Glutamatergic neuron (in vitro differentiated cells): ENCODE data around the gene RDM1. TPM values are rescaled to one million over a fixed set of nuclear protein-coding genes. Genes with fewer than 3 reads are reported as not detected.

Source experiments
- DNase-seq: peaks from one replicate; pipeline ENCODE4 v3.0.0; 2022
- H3K27ac Mint-ChIP-seq: one replicate; pipeline ENCODE4 v1.8.0; 2020; ENCODE audit warnings: mild to moderate bottlenecking, mixed read lengths, inconsistent platforms; ENCODE audit not compliant: unreplicated experiment
- H3K27me3 Mint-ChIP-seq: one replicate; pipeline ENCODE4 v1.8.0; 2020; ENCODE audit warnings: mild to moderate bottlenecking, moderate library complexity, mixed read lengths, inconsistent platforms; ENCODE audit not compliant: unreplicated experiment
- H3K36me3 Mint-ChIP-seq: one replicate; pipeline ENCODE4 v1.8.0; 2020; ENCODE audit warnings: mild to moderate bottlenecking, mixed read lengths, inconsistent platforms; ENCODE audit not compliant: unreplicated experiment
- H3K4me1 Mint-ChIP-seq: one replicate; pipeline ENCODE4 v1.8.0; 2020; ENCODE audit warnings: mild to moderate bottlenecking, low read depth, mixed read lengths, inconsistent platforms; ENCODE audit not compliant: unreplicated experiment
- H3K4me3 Mint-ChIP-seq: one replicate; pipeline ENCODE4 v1.8.0; 2020; ENCODE audit warnings: mild to moderate bottlenecking, mixed read lengths, inconsistent platforms; ENCODE audit not compliant: unreplicated experiment
- H3K9me3 Mint-ChIP-seq: one replicate; pipeline ENCODE4 v1.8.0; 2020; ENCODE audit warnings: mild to moderate bottlenecking, moderate library complexity, mixed read lengths, inconsistent platforms; ENCODE audit not compliant: unreplicated experiment
- total RNA-seq: library from RNA; stranded (reverse); fragmentation: NEBNext Ultra II Directional; extraction: Animal tissue kit (Norgen Biotek cat#: 25700); gene quantifications from one replicate; pipeline ENCODE4 v1.2.1, GENCODE V29; 2021; ENCODE audit not compliant: unreplicated experiment
- TF ChIP-seq, protein P1 (sequence below): fragments of 200-600 bp; sonication (generic); IDR thresholded peaks from one replicate; pipeline ENCODE4 v1.5.0; 2021; ENCODE audit not compliant: partially characterized antibody, unreplicated experiment

RDM1 gene
- total RNA-seq, 1 donor from 2014 or later: not detected

DNA sequence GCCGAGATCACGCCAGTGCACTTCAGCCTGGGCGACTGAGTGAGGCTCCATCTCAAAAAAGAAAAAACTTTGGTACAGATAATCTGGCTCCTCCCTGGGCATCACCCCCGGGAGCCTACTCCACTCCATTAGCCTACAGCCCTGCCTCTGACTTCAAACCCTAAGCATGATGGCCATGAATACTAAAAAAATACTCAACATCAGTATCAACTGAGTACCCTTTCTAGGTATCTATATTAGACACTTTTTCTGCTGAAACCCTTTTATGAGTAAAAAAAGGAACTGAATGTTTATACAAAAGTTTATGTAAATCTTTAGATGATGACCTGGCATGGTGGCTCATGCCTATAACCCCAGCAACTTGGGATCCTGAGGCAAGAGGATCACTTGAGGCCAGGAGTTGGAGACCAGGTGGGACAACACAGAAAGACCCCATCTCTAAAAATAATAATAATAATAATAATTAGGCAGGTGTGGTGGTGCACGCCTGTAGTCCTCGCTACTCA is 6.9 kb downstream of the RDM1 start:
- H3K27me3 Mint-ChIP-seq: no peaks in the 10 kb centered on the region
- no peak overlapping the region for H3K27ac Mint-ChIP-seq
- no peaks in the 10 kb centered on the region for H3K4me1 Mint-ChIP-seq
- H3K4me3 Mint-ChIP-seq: no peak overlapping the region
- H3K36me3 Mint-ChIP-seq: no peaks in the 10 kb centered on the region
- DNase-seq: no peak
- TF ChIP-seq, protein P1, sequence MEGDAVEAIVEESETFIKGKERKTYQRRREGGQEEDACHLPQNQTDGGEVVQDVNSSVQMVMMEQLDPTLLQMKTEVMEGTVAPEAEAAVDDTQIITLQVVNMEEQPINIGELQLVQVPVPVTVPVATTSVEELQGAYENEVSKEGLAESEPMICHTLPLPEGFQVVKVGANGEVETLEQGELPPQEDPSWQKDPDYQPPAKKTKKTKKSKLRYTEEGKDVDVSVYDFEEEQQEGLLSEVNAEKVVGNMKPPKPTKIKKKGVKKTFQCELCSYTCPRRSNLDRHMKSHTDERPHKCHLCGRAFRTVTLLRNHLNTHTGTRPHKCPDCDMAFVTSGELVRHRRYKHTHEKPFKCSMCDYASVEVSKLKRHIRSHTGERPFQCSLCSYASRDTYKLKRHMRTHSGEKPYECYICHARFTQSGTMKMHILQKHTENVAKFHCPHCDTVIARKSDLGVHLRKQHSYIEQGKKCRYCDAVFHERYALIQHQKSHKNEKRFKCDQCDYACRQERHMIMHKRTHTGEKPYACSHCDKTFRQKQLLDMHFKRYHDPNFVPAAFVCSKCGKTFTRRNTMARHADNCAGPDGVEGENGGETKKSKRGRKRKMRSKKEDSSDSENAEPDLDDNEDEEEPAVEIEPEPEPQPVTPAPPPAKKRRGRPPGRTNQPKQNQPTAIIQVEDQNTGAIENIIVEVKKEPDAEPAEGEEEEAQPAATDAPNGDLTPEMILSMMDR: no peak
- H3K9me3 Mint-ChIP-seq: no peaks in the 10 kb centered on the region

DNA sequence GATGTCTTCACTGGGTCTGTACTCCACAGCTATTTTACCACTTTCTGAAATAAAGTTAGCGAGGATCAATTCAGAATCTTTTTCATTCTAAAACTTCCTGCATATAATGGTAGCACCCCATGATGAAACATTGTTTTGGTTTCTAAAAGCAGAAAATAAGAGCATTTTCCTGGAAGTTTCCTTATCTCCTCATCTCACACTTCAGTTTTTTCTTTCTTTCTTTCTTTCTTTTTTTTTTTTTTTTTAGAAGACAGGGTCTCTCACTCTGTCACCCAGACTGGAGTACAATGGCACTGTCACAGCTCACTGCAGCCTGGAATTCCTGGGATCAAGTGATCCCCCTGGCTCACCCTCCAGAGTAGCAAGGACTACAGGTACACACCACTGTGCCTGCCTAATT is 10.3 kb downstream of the RDM1 start:
- no peak overlapping the region for H3K27ac Mint-ChIP-seq
- no peak for DNase-seq
- TF ChIP-seq, protein P1: no peak
- H3K4me1 Mint-ChIP-seq: no peaks in the 10 kb centered on the region
- H3K4me3 Mint-ChIP-seq: no peak overlapping the region
- no peaks in the 10 kb centered on the region for H3K27me3 Mint-ChIP-seq
- H3K9me3 Mint-ChIP-seq: no peaks in the 10 kb centered on the region
- no peaks in the 10 kb centered on the region for H3K36me3 Mint-ChIP-seq

DNA sequence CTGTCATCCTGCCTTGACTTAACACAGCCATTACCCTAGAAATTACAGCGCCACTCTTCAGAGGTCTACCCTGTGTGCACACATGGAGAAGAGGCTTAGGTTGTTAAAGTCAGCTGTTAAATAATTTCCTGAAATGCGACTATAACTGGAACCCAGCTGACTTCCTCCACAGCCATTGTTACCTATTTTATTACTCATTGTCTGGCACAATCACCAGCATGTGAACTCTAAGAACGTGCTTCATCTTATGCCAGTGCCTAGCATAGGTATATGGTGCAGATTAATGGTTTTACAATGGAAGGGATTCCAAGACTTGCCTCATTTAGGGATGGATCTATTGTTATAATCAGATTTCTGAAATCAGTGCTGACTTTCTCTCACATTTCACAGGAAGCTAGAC is 11.9 kb downstream of the RDM1 start:
- H3K36me3 Mint-ChIP-seq: peaks cover 5% of the 10 kb centered on the region
- no peaks in the 10 kb centered on the region for H3K9me3 Mint-ChIP-seq
- no peak overlapping the region for H3K4me3 Mint-ChIP-seq
- no peak overlapping the region for H3K27ac Mint-ChIP-seq
- H3K27me3 Mint-ChIP-seq: no peaks in the 10 kb centered on the region
- TF ChIP-seq, protein P1: no peak
- no peaks in the 10 kb centered on the region for H3K4me1 Mint-ChIP-seq
- no peak for DNase-seq

DNA sequence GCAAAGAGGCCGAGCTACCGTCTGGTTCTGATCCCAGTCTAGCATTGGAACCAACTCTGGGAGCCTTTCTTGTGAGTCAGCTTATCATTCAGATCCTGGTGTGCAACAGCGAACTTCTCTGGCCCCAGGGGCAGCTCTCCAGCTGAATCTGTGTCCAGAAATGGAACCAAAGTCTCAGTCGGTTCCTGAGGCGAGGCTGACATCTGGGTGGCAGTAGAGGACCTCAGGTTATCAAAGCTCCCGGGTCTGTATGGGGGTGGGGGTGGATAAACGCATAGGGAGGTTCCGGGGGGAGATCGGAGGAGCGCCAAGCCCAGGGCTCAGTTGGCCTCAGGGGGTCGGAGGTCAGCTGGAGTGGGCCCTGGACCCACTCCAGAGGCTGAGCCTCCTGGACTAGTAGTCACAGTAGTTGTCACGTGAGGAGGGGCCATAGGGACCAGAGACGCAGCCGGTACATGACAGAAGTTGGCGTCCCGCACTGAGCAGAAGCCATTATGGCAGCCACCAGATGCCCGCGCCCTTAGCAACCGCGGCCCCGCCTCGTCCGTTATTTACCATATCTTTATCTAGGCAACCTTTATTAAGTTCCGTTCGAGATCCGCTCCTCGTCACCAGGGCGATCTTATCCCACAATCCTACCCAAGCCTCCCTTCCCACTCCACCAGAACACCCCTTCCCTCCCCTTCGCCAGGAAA is 12.9 kb downstream of the RDM1 start:
- TF ChIP-seq, protein P1: no peak
- no peak for DNase-seq
- Mint-ChIP-seq H3K4me3 (no peak overlapping the region), H3K36me3 (peaks cover 5% of the 10 kb centered on the region), H3K4me1 (no peaks in the 10 kb centered on the region), H3K27me3 (no peaks in the 10 kb centered on the region), H3K27ac (no peak overlapping the region), H3K9me3 (no peaks in the 10 kb centered on the region)

DNA sequence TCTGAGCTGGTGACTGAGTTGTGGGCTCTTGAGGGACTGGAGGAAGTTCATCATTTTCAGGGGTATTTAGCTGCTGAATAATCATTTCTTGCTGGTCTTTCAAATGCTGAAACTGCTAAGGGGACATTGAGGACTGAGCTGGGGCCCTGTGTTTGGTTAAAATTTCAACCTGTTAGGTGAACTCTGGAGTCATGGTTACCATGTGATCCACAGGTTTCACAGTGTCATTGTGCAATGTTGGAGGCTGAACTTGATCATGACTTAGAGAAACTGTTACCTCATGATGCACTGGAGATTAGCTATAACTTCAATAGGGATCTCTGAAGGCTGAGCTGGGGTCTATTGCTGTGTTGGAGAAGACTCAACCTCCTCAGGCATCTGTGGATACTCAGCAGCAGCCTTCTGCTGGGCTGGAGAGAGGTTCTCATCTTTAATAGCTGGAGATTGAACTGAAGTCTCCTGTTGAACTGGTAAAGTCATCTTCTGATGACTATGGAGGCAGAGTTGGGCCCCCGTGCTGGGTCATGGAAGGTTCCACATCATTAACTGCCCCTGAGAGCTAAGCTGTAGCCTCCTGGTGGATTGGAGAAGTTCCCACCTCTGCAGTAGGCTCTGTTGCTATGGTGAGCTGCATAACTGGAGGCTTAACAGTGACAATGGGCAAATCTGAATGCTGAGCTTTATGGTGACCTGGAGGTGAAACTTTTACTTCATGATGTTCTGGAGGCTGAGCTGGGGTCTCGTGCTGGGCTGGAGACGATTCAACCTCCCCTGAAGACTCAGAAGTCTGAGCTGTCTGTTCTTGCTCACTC is 15.2 kb downstream of the RDM1 start:
- no peaks in the 10 kb centered on the region for H3K9me3 Mint-ChIP-seq
- H3K4me3 Mint-ChIP-seq: no peak overlapping the region
- H3K36me3 Mint-ChIP-seq: peaks cover 5% of the 10 kb centered on the region
- H3K27me3 Mint-ChIP-seq: no peaks in the 10 kb centered on the region
- H3K4me1 Mint-ChIP-seq: no peaks in the 10 kb centered on the region
- DNase-seq: no peak
- TF ChIP-seq, protein P1: no peak
- H3K27ac Mint-ChIP-seq: no peak overlapping the region
